SK-N-SH treated with all-trans-retinoic acid at 6 μM for 48 hours (cell line): ENCODE measurements around the gene NF1.

Experiments
- ATAC-seq: fragments of 200-7000 bp; cut with Tn5 transposase; 3 replicates; pipeline ENCODE4 v1.9.1; 2020; ENCODE audit warnings: mild to moderate bottlenecking, moderate library complexity
- ARNTL ChIP-seq: fragments of 450-650 bp; formaldehyde crosslinking; IDR thresholded peaks from 2 replicates; pipeline ENCODE4 v1.5.0; 2020; ENCODE audit warnings: low read depth, mild to moderate bottlenecking, moderate library complexity, borderline replicate concordance
- BACH2 ChIP-seq: fragments of 250-450 bp; sonication (Bioruptor Pico); IDR thresholded peaks from 2 replicates; pipeline ENCODE4 v1.9.0; 2021; ENCODE audit warnings: mild to moderate bottlenecking, borderline replicate concordance
- CREB5 ChIP-seq: fragments of 250-450 bp; sonication (Bioruptor Pico); IDR thresholded peaks from 2 replicates; pipeline ENCODE4 v1.5.1; 2020; ENCODE audit warnings: low read depth, mild to moderate bottlenecking, moderate library complexity
- CSDC2 ChIP-seq: fragments of 250-450 bp; sonication (Bioruptor Pico); IDR thresholded peaks from 2 replicates; pipeline ENCODE4 v1.5.0; 2020; ENCODE audit warnings: mild to moderate bottlenecking, moderate library complexity
- CSRNP3 ChIP-seq: fragments of 250-450 bp; sonication (Bioruptor Pico); IDR thresholded peaks from 2 replicates; pipeline ENCODE4 v1.5.1; 2021; ENCODE audit warnings: mild to moderate bottlenecking, moderate library complexity
- ESRRG ChIP-seq: fragments of 250-450 bp; sonication (Bioruptor Pico); IDR thresholded peaks from 2 replicates; pipeline ENCODE4 v1.6.1; 2021; ENCODE audit warnings: mild to moderate bottlenecking
- GLIS3 ChIP-seq: fragments of 250-450 bp; sonication (Bioruptor Pico); IDR thresholded peaks from 2 replicates; pipeline ENCODE4 v1.5.0; 2020; ENCODE audit warnings: mild to moderate bottlenecking, moderate library complexity
- ISL1 ChIP-seq: fragments of 250-450 bp; sonication (Bioruptor Pico); IDR thresholded peaks from 2 replicates; pipeline ENCODE4 v2.1.2; 2022; ENCODE audit warnings: mild to moderate bottlenecking, moderate library complexity
- OSR1 ChIP-seq: fragments of 250-450 bp; sonication (Bioruptor Pico); IDR thresholded peaks from 2 replicates; pipeline ENCODE4 v1.8.0; 2022; ENCODE audit warnings: moderate library complexity, mild to moderate bottlenecking, inconsistent platforms
- PATZ1 ChIP-seq: fragments of 250-450 bp; sonication (Bioruptor Pico); IDR thresholded peaks from 2 replicates; pipeline ENCODE4 v1.8.0; 2020; ENCODE audit warnings: mild to moderate bottlenecking, moderate library complexity, borderline replicate concordance
- PPARA ChIP-seq: fragments of 250-450 bp; sonication (Bioruptor Pico); IDR thresholded peaks from 2 replicates; pipeline ENCODE4 v1.5.0; 2020; ENCODE audit warnings: mild to moderate bottlenecking, borderline replicate concordance
- RARB ChIP-seq: fragments of 250-450 bp; sonication (Bioruptor Pico); IDR thresholded peaks from 2 replicates; pipeline ENCODE4 v1.8.0; 2021; ENCODE audit warnings: mild to moderate bottlenecking, moderate library complexity
- SNAI2 ChIP-seq: fragments of 250-450 bp; sonication (Bioruptor Pico); IDR thresholded peaks from 2 replicates; pipeline ENCODE4 v1.5.0; 2020; ENCODE audit warnings: mild to moderate bottlenecking, moderate library complexity
- TOX ChIP-seq: fragments of 250-450 bp; sonication (Bioruptor Pico); IDR thresholded peaks from 2 replicates; pipeline ENCODE4 v1.8.0; 2021; ENCODE audit warnings: mild to moderate bottlenecking, moderate library complexity, borderline replicate concordance
- ZC3H10 ChIP-seq: fragments of 250-450 bp; sonication (Bioruptor Pico); IDR thresholded peaks from 2 replicates; pipeline ENCODE4 v1.5.1; 2021; ENCODE audit warnings: mild to moderate bottlenecking, moderate library complexity
- ZFP3 ChIP-seq: fragments of 250-450 bp; sonication (Bioruptor Pico); IDR thresholded peaks from 2 replicates; pipeline ENCODE4 v1.5.0; 2020; ENCODE audit warnings: mild to moderate bottlenecking, moderate library complexity
- ZFP30 ChIP-seq: fragments of 450-650 bp; formaldehyde crosslinking; IDR thresholded peaks from 2 replicates; pipeline ENCODE4 v1.5.0; 2022; ENCODE audit warnings: mild to moderate bottlenecking, moderate library complexity
- ZNF565 ChIP-seq: fragments of 450-650 bp; formaldehyde crosslinking; conservative IDR thresholded peaks from 2 replicates; pipeline ENCODE4 v1.5.0; 2020; ENCODE audit warnings: low read depth, mild to moderate bottlenecking, moderate library complexity
- ZNF70 ChIP-seq: fragments of 450-650 bp; formaldehyde crosslinking; IDR thresholded peaks from 2 replicates; pipeline ENCODE4 v1.5.0; 2020; ENCODE audit warnings: mild to moderate bottlenecking, moderate library complexity
- ZNF8 ChIP-seq: fragments of 450-650 bp; formaldehyde crosslinking; IDR thresholded peaks from 2 replicates; pipeline ENCODE4 v1.5.0; 2020; ENCODE audit warnings: mild to moderate bottlenecking, moderate library complexity
- TF ChIP-seq, protein P1 (sequence below): fragments of 250-450 bp; sonication (Bioruptor Pico); IDR thresholded peaks from 2 replicates; pipeline ENCODE4 v1.8.0; 2021; ENCODE audit warnings: low read depth, mild to moderate bottlenecking, moderate library complexity, borderline replicate concordance
- TF ChIP-seq, protein P2 (sequence below): fragments of 250-450 bp; sonication (Bioruptor Pico); IDR thresholded peaks from 2 replicates; pipeline ENCODE4 v1.5.0; 2020; ENCODE audit warnings: mild to moderate bottlenecking, moderate library complexity

NF1 gene

DNA sequence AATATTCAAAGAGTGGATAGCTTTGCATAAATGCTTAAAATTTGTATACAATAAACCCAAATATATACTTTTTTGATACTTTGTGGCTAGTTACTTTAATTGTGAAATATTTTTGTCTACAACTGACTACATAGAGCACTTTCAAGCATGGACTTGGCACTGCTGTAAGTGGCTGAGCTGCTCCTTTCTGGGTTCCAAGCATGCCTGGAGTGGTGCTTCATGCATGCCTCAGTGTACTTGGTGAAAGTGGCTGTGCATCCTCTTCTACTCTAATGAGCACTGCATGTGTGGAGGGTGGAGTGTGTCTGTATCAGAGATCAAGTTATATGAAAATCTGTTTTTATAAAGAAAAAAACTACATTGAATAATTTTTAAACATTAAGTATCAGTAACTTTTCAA lies 108.2 kb downstream of the NF1 start:
- TF ChIP-seq ESRRG, result no peak
- TF ChIP-seq ARNTL (CRISPR knock-in tag), result no peak
- TF ChIP-seq ZFP30 (CRISPR knock-in tag), result no peak
- TF ChIP-seq, protein P1, sequence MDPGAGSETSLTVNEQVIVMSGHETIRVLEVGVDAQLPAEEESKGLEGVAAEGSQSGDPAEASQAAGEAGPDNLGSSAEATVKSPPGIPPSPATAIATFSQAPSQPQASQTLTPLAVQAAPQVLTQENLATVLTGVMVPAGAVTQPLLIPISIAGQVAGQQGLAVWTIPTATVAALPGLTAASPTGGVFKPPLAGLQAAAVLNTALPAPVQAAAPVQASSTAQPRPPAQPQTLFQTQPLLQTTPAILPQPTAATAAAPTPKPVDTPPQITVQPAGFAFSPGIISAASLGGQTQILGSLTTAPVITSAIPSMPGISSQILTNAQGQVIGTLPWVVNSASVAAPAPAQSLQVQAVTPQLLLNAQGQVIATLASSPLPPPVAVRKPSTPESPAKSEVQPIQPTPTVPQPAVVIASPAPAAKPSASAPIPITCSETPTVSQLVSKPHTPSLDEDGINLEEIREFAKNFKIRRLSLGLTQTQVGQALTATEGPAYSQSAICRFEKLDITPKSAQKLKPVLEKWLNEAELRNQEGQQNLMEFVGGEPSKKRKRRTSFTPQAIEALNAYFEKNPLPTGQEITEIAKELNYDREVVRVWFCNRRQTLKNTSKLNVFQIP (CRISPR knock-in tag), result no peak
- no peak for TF ChIP-seq ZNF565 (CRISPR knock-in tag)
- no peak for TF ChIP-seq PPARA (CRISPR knock-in tag)
- no peak for TF ChIP-seq PATZ1
- no peak for TF ChIP-seq TOX (CRISPR knock-in tag)
- TF ChIP-seq ZNF70 (CRISPR knock-in tag), result no peak
- TF ChIP-seq BACH2 (CRISPR knock-in tag), result no peak
- no peak for TF ChIP-seq SNAI2 (CRISPR knock-in tag)
- no peak for TF ChIP-seq ISL1 (CRISPR knock-in tag)
- TF ChIP-seq GLIS3 (CRISPR knock-in tag), result no peak
- no peak for TF ChIP-seq ZNF8
- TF ChIP-seq CREB5 (CRISPR knock-in tag), result no peak
- TF ChIP-seq, all 23 proteins: peak for 0
- ATAC-seq, result no peak

DNA sequence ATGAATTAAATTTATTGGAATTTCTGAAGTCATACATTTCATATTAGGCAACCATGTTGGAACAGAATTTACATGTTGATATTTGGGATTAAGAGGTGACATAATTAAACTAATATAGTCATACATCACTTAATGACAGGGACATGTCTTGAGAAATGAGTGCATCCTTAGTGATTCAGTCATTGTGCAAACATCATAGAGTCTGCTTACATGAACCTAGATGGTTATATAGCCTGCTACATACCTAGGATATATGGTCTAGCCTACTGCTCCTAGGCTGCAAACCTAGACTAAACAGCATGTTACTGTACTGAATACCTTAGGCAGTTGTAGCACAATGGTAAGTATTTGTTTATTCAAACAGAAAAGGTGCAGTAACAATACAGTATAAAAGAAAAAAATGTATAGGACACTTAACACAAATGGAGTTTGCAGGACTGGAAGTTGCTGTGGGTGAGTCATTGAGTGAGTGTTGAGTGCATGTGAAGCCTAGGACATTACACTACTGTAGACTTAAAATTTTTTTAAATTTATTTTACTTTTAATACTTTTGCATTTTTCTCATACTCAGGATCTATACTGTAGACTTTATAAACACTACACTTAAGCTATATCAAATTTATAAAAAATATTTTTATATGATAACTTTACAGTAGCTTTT lies 116.7 kb downstream of the NF1 start:
- TF ChIP-seq ZC3H10 (CRISPR knock-in tag) (no peak), ARNTL (CRISPR knock-in tag) (no peak), CSDC2 (no peak), ISL1 (CRISPR knock-in tag) (no peak), CREB5 (CRISPR knock-in tag) (no peak), TOX (CRISPR knock-in tag) (no peak), GLIS3 (CRISPR knock-in tag) (no peak), OSR1 (CRISPR knock-in tag) (no peak), CSRNP3 (CRISPR knock-in tag) (no peak), ZFP3 (CRISPR knock-in tag) (no peak), SNAI2 (CRISPR knock-in tag) (no peak), ZNF565 (CRISPR knock-in tag) (no peak), PATZ1 (no peak), RARB (CRISPR knock-in tag) (no peak), ZFP30 (CRISPR knock-in tag) (no peak), ZNF70 (CRISPR knock-in tag) (no peak), PPARA (CRISPR knock-in tag) (no peak), ZNF8 (no peak)
- TF ChIP-seq, protein P2, sequence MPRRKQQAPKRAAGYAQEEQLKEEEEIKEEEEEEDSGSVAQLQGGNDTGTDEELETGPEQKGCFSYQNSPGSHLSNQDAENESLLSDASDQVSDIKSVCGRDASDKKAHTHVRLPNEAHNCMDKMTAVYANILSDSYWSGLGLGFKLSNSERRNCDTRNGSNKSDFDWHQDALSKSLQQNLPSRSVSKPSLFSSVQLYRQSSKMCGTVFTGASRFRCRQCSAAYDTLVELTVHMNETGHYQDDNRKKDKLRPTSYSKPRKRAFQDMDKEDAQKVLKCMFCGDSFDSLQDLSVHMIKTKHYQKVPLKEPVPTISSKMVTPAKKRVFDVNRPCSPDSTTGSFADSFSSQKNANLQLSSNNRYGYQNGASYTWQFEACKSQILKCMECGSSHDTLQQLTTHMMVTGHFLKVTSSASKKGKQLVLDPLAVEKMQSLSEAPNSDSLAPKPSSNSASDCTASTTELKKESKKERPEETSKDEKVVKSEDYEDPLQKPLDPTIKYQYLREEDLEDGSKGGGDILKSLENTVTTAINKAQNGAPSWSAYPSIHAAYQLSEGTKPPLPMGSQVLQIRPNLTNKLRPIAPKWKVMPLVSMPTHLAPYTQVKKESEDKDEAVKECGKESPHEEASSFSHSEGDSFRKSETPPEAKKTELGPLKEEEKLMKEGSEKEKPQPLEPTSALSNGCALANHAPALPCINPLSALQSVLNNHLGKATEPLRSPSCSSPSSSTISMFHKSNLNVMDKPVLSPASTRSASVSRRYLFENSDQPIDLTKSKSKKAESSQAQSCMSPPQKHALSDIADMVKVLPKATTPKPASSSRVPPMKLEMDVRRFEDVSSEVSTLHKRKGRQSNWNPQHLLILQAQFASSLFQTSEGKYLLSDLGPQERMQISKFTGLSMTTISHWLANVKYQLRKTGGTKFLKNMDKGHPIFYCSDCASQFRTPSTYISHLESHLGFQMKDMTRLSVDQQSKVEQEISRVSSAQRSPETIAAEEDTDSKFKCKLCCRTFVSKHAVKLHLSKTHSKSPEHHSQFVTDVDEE (CRISPR knock-in tag), result no peak
- TF ChIP-seq, protein P1 (CRISPR knock-in tag), result no peak
- no peak for ATAC-seq
